Ovary (tissue), 9 donors: Measurements from ENCODE around the gene NAB1. TPM values are rescaled to one million over a fixed set of nuclear protein-coding genes. Genes with fewer than 3 reads are reported as not detected.

Experiments
- DNase-seq, 5 donors: peaks; one replicate each; pipeline ENCODE4 v3.0.0-alpha.2; 2019 to 2020
- H3K27ac ChIP-seq, 2 donors: fragments of 200-600 bp; one replicate each; pipeline versions ENCODE4 v1.5.1 to v1.8.0; 2019 to 2022
- H3K27me3 ChIP-seq: fragments of 200-600 bp; one replicate; pipeline ENCODE4 v1.8.0; 2022
- H3K36me3 ChIP-seq: fragments of 200-600 bp; sonication (generic); one replicate; pipeline ENCODE4 v1.5.1; 2019
- H3K4me1 ChIP-seq: one replicate; pipeline ENCODE4 v1.8.1; 2013; ENCODE audit warnings: mild to moderate bottlenecking, moderate library complexity; ENCODE audit not compliant: insufficient read depth
- H3K4me3 ChIP-seq: fragments of 200-600 bp; sonication (generic); one replicate; pipeline ENCODE4 v1.5.1; 2017
- H3K9me3 ChIP-seq, 2 donors: fragments of 200-600 bp in 1 of 2; sonication (generic) in 1 of 2; one replicate each; pipeline versions ENCODE4 v1.5.1 to v1.8.1; 2013 to 2019; ENCODE audit warnings: mild to moderate bottlenecking in 1 of 2, moderate library complexity in 1 of 2
- CTCF ChIP-seq, 3 donors: fragments of 450-650 bp in 2 of 3; fragments of 200-600 bp in 1 of 3; IDR thresholded peaks; one replicate each; pipeline versions ENCODE4 v1.5.1 to v1.8.0; 2016 to 2022; ENCODE audit warnings: antibody characterized with exemption in 3 of 3, mild to moderate bottlenecking in 1 of 3
- EP300 ChIP-seq: sonication (generic); formaldehyde crosslinking; IDR thresholded peaks from one replicate; pipeline ENCODE4 v1.6.1; 2017; ENCODE audit warnings: antibody characterized with exemption
- POLR2A ChIP-seq: fragments of 450-650 bp; IDR thresholded peaks from one replicate; pipeline ENCODE4 v1.6.1; 2017; ENCODE audit warnings: antibody characterized with exemption, mild to moderate bottlenecking, moderate library complexity
- WGBS, 3 donors: extraction: QIAGEN DNeasy Blood & Tissue Kit in 1 of 3; methylation state at CpG; one replicate each; pipeline versions ENCODE4 v1.1.5 to v1.1.7; 2013 to 2017; 5-methylcytosine and 5-hydroxymethylcytosine counted together
- intact Hi-C, 4 donors: fragments of 100-400 bp; cut with DNase I; formaldehyde crosslinking; loops; one replicate each; pipeline versions ENCODE4 v1.11.0 to v1.15.1; 2022 to 2023
- polyA plus RNA-seq, 2 donors: library from polyadenylated mRNA; stranded (reverse); fragments of 200-250 nt in 1 of 2; fragments of 350-450 nt in 1 of 2; fragmentation: Illumina TruSeq in 1 of 2; extraction: RNeasy Lipid Tissue Mini Kit (QIAGEN cat#74804) in 1 of 2; gene quantifications; one replicate each; pipeline ENCODE4 v1.2.3, GENCODE V29; 2013 to 2014
- total RNA-seq, 7 donors: library from RNA; depleted of rRNA in 2 of 7; stranded (reverse); fragments of >200 nt in 2 of 7; fragmentation: NEBNext Ultra II Directional in 3 of 7; extraction: Animal tissue kit (Norgen Biotek cat#: 25700) in 3 of 7; gene quantifications; one replicate each; pipeline versions ENCODE4 v1.1.0 to v1.2.4, GENCODE V29; 2016 to 2023
- donor health status: DM: no; HTN: no; CAD: no; lungs with moderate emphysema.
- donor health status: DM: no; HTN: no; CAD: no.
- donor health status: Bipolar disorder and iron deficiency.
- donor health status: DM: yes; HTN: yes; CAD: no.
- donor health status: DM: no; HTN: no; CAD: no.
- donor health status: DM: yes; HTN: yes; CAD: no.

The NAB1 gene
- total and polyA plus RNA-seq, 9 donors, result 17.5 to 53.7 (median 39.8) TPM

GRCh38 chr2:190714958-190715357 lies 66.1 kb downstream of the NAB1 start:
- no peaks in the 10 kb centered on the region for H3K9me3 ChIP-seq
- WGBS, 3 donors, result 82 to 86% (median 82%) methylated on average over 5 of the region's 5 CpGs
- intact Hi-C loops, result no loop called here
- no peaks in the 10 kb centered on the region for H3K4me1 ChIP-seq
- TF ChIP-seq POLR2A, result no peak
- TF ChIP-seq EP300, result no peak
- no peak for TF ChIP-seq CTCF (IDR thresholded peaks at IDR 0.05)
- DNase-seq, result no peak
- no peaks in the 10 kb centered on the region for H3K27me3 ChIP-seq
- no peak overlapping the region for H3K4me3 ChIP-seq
- H3K36me3 ChIP-seq, result no peaks in the 10 kb centered on the region
- H3K27ac ChIP-seq, result no peak overlapping the region

GRCh38 chr2:190716176-190716807 lies 67.4 kb downstream of the NAB1 start:
- H3K9me3 ChIP-seq, result no peaks in the 10 kb centered on the region
- 95 to 98% (median 97%) methylated on average over 1 of the region's 1 CpG for WGBS, 3 donors
- no peaks in the 10 kb centered on the region for H3K36me3 ChIP-seq
- H3K27ac ChIP-seq, result no peak overlapping the region
- no peak for TF ChIP-seq POLR2A
- H3K4me3 ChIP-seq, result no peak overlapping the region
- no peaks in the 10 kb centered on the region for H3K4me1 ChIP-seq
- no peak for DNase-seq
- intact Hi-C loops, result no loop called here
- no peaks in the 10 kb centered on the region for H3K27me3 ChIP-seq

- Histone ChIP-seq H3K36me3 (no peaks in the 10 kb centered on the region), H3K27me3 (no peaks in the 10 kb centered on the region), H3K9me3 (no peaks in the 10 kb centered on the region), H3K27ac (no peak overlapping the region), H3K4me1 (no peaks in the 10 kb centered on the region), H3K4me3 (no peak overlapping the region)
- WGBS, 3 donors, result 78 to 84% (median 83%) methylated on average over 3 of the region's 3 CpGs
- DNase-seq, result no peak
- intact Hi-C loops, result no loop called here
- no peak for TF ChIP-seq EP300
- no peak for TF ChIP-seq POLR2A
- TF ChIP-seq CTCF (IDR thresholded peaks at IDR 0.05), result no peak
Measured at GRCh38 chr2:190717306-190717705, 68.4 kb downstream of the NAB1 start.

- no peak for DNase-seq
- intact Hi-C loops, result no loop called here
- H3K27me3 ChIP-seq, result no peaks in the 10 kb centered on the region
- H3K36me3 ChIP-seq, result no peaks in the 10 kb centered on the region
- no peak overlapping the region for H3K27ac ChIP-seq
- no peak overlapping the region for H3K4me3 ChIP-seq
- no peaks in the 10 kb centered on the region for H3K9me3 ChIP-seq
- H3K4me1 ChIP-seq, result no peaks in the 10 kb centered on the region
- TF ChIP-seq EP300 (no peak), CTCF (IDR thresholded peaks at IDR 0.05) (no peak), POLR2A (no peak)
- 60 to 82% (median 64%) methylated on average over 15 of the region's 15 CpGs for WGBS, 3 donors
Measured at GRCh38 chr2:190717764-190718651, 69.1 kb downstream of the NAB1 start.
